T-cell (primary cell): ENCODE data around the gene SORL1-AS1.
A peak's percentile ranks its signal among the peaks of the same experiment; 100 is the strongest.

Experiments
- ATAC-seq, 4 experiments: fragments of 200-7000 bp in 3 of 4; fragments of 150-1000 bp in 1 of 4; cut with Tn5 transposase; replicated peaks in 1 of 4; 1 replicate in 3 of 4; 2 replicates in 1 of 4; pipeline ENCODE4 v1.10.0; 2021; ENCODE audit warnings: moderate library complexity in 3 of 4, mild to moderate bottlenecking in 2 of 4, moderate number of reproducible peaks in 1 of 4
- CTCF ChIA-PET, 2 donors: fragments of 300-600 bp; sonication (Branson Sonifier 250); formaldehyde crosslinking; loops; one replicate each; lab custom pipeline; 2022; ENCODE audit warnings: antibody characterized with exemption in 2 of 2; lab: Charles Lee
- POLR2A ChIA-PET, 2 donors: fragments of 300-600 bp; sonication (Branson Sonifier 250); formaldehyde crosslinking; loops; one replicate each; lab custom pipeline; 2022; ENCODE audit warnings: antibody characterized with exemption in 2 of 2; lab: Charles Lee
- DNase-seq, 35 experiments: peaks; one replicate each; pipeline versions ENCODE4 v3.0.0 to v3.0.0-alpha.2; 2013 to 2023
- H3K27ac ChIP-seq: one replicate; pipeline ENCODE4 v1.5.1; 2013; ENCODE audit warnings: low read length
- H3K27me3 ChIP-seq, 2 experiments: replicated peaks in 1 of 2; 1 replicate in 1 of 2; 2 replicates in 1 of 2; pipeline versions ENCODE4 v1.6.1 to v1.7.0; 2013; ENCODE audit warnings: low read length in 1 of 2, mixed read lengths in 1 of 2; ENCODE audit not compliant: control insufficient read depth in 2 of 2, insufficient read depth in 2 of 2; ENCODE audit errors: extremely low read depth in 1 of 2
- H3K36me3 ChIP-seq, 2 donors: 1 replicate in 1 of 2; 2 replicates in 1 of 2; pipeline versions ENCODE4 v1.6.1 to v1.7.0; 2013; ENCODE audit warnings: low read length in 1 of 2; ENCODE audit not compliant: control insufficient read depth in 2 of 2, insufficient read depth in 1 of 2; ENCODE audit errors: extremely low read depth in 1 of 2
- H3K4me1 ChIP-seq, 2 experiments: 1 replicate in 1 of 2; 2 replicates in 1 of 2; pipeline versions ENCODE4 v1.6.1 to v1.7.0; 2013; ENCODE audit warnings: low read length in 2 of 2, mixed read lengths in 1 of 2; ENCODE audit not compliant: insufficient read depth in 2 of 2, control insufficient read depth in 1 of 2; ENCODE audit errors: extremely low read depth in 1 of 2
- H3K4me3 ChIP-seq, 2 donors: 1 replicate in 1 of 2; 2 replicates in 1 of 2; pipeline versions ENCODE4 v1.5.1 to v1.7.0; 2013; ENCODE audit warnings: mild to moderate bottlenecking in 2 of 2, low read length in 1 of 2, moderate library complexity in 1 of 2; ENCODE audit not compliant: control insufficient read depth in 1 of 2; ENCODE audit errors: extremely low read depth in 1 of 2
- H3K9me3 ChIP-seq: 2 replicates; pipeline ENCODE4 v1.7.0; 2013
- H3K27ac Mint-ChIP-seq, 2 donors: one replicate each; pipeline ENCODE4 v1.8.0; 2020 to 2021; ENCODE audit warnings: mild to moderate bottlenecking in 2 of 2, mixed read lengths in 2 of 2
- H3K27me3 Mint-ChIP-seq, 2 donors: one replicate each; pipeline ENCODE4 v1.8.0; 2021 to 2022; ENCODE audit warnings: mixed read lengths in 2 of 2
- H3K36me3 Mint-ChIP-seq: one replicate; pipeline ENCODE4 v1.8.0; 2021; ENCODE audit warnings: mixed read lengths
- H3K4me1 Mint-ChIP-seq, 3 donors: one replicate each; pipeline ENCODE4 v1.8.0; 2020 to 2022; ENCODE audit warnings: mixed read lengths in 3 of 3, mild to moderate bottlenecking in 1 of 3
- H3K4me3 Mint-ChIP-seq, 3 donors: one replicate each; pipeline ENCODE4 v1.8.0; 2020 to 2022; ENCODE audit warnings: mild to moderate bottlenecking in 3 of 3, mixed read lengths in 3 of 3, moderate library complexity in 3 of 3
- H3K9me3 Mint-ChIP-seq, 3 donors: one replicate each; pipeline ENCODE4 v1.8.0; 2020 to 2022; ENCODE audit warnings: mixed read lengths in 3 of 3
- WGBS: methylation state at CpG from one replicate; pipeline ENCODE4 v1.1.5; 2013; ENCODE audit warnings: missing lambda C conversion rate; ENCODE audit not compliant: insufficient coverage; 5-methylcytosine and 5-hydroxymethylcytosine counted together

SORL1-AS1 gene

DNA sequence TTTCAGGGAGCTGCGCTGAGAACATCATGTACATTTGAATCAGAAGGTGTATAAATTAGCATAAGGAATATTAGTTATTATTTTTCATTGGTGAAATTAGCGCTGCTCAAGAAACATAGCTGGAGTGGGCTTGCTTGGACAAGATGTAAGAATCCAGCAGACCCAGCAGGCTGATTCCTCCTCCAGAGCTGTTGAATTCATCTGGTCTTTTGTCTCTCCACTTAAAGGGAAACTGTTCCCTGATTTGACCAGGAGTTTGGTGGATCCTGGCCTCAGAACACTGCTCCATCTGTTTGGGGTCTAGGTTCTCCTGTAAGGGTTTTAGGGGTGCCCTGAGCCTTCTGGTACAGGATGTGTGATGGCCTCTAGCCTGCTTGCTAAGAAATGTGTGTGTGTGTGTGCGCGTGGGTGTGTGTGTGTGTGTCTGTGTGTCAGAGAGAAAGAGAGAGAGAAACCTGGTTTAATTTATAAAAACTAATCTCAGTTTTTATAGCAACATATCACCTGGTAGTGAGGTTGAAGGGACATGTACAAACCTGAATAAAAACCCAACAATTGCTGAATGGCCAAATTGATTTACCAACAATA, 9.0 kb downstream of the SORL1-AS1 start:
- Mint-ChIP-seq H3K9me3 (no peaks in the 10 kb centered on the region), H3K4me1 (peaks cover 62 to 77% (median 64%) of the 10 kb centered on the region in 3 donors), H3K27me3 (no peaks in the 10 kb centered on the region), H3K4me3 (no peak overlapping the region), H3K27ac (peak overlapping the region; percentile 93 to 96), H3K36me3 (peaks cover 57% of the 10 kb centered on the region)
- WGBS = 100% methylated on average over 1 of the region's 4 CpGs
- H3K27ac ChIP-seq = no peak overlapping the region
- peaks cover 24 to 42% of the 10 kb centered on the region in 2 experiments for H3K4me1 ChIP-seq
- no peaks in the 10 kb centered on the region for H3K27me3 ChIP-seq
- ChIA-PET POLR2A (no interaction called here), CTCF (interaction anchor here in 1 of 2 donors (0.5 kb wide), 1 partner anchor 42 kb away, joined by 3 read pairs; no protein-coding TSS in a partner anchor)
- ATAC-seq = no peak
- peaks cover 0 to 8% of the 10 kb centered on the region in 2 donors for H3K36me3 ChIP-seq
- H3K4me3 ChIP-seq = no peak overlapping the region
- no peak for DNase-seq
- no peaks in the 10 kb centered on the region for H3K9me3 ChIP-seq

DNA sequence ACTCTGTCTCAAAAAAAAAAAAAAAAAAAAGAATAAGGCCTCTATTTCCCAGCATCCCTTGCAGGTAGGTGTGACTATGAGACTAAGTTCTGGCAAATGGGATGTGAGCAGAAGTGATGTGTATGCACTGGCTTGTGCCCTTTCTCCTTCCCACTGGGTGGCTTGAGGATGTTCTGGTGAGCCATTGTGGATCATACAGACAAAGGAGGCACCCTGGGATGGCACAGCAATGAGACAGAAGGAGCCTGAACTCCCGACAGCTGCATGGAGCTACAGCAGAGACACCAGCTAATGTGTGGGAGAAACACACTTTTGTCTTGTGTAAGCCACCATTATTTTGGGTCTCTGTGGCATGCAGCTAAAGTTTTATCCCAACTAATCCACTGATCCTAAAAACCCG, 11.2 kb downstream of the SORL1-AS1 start:
- peaks cover 40% of the 10 kb centered on the region for H3K36me3 Mint-ChIP-seq
- H3K4me1 Mint-ChIP-seq = peaks cover 58 to 73% (median 60%) of the 10 kb centered on the region in 3 donors
- H3K4me3 Mint-ChIP-seq = no peak overlapping the region
- ATAC-seq (no peak), DNase-seq (no peak)
- Histone ChIP-seq H3K9me3 (no peaks in the 10 kb centered on the region), H3K27me3 (no peaks in the 10 kb centered on the region), H3K4me1 (peaks cover 13 to 20% of the 10 kb centered on the region in 2 experiments), H3K4me3 (no peak overlapping the region), H3K36me3 (peaks cover 0 to 2% of the 10 kb centered on the region in 2 donors), H3K27ac (no peak overlapping the region)
- 100% methylated on average over 1 of the region's 2 CpGs for WGBS
- ChIA-PET POLR2A (interaction anchor here in 1 of 2 donors (0.6 kb wide), 1 partner anchor 23 kb away, joined by 7 read pairs; no protein-coding TSS in a partner anchor), CTCF (interaction anchor here (0.6 to 0.7 kb wide), 4 partner anchors 10 to 1366 kb away, joined by 3 to 5 read pairs (median 4); no protein-coding TSS in a partner anchor)
- no peaks in the 10 kb centered on the region for H3K27me3 Mint-ChIP-seq
- H3K27ac Mint-ChIP-seq = peak overlapping the region in 1 of 2 donors; percentile 39
- no peaks in the 10 kb centered on the region for H3K9me3 Mint-ChIP-seq

DNA sequence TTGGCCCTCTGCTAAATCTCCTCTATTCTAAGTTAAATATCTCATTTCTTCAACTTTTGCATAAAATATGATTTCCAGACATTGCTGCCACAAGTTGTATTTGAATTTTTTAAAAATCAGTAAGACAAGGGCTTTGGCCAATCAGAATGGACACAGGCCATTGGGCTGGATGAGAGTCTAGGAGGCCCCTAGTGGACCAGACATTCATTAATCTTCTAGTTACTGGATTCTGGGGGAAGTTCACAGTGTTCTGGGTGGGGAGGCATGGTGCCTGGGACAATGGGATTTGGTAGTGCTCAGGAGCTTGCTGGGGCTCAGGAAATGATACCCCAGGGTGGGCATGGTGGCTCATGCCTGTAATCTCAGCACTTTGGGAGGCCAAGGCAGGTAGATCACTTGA, 13.0 kb downstream of the SORL1-AS1 start:
- Histone ChIP-seq H3K36me3 (peaks cover 0 to 2% of the 10 kb centered on the region in 2 donors), H3K9me3 (no peaks in the 10 kb centered on the region), H3K4me3 (no peak overlapping the region), H3K27me3 (no peaks in the 10 kb centered on the region), H3K4me1 (peaks cover 4 to 6% of the 10 kb centered on the region in 2 experiments), H3K27ac (no peak overlapping the region)
- ATAC-seq (no peak), DNase-seq (no peak)
- POLR2A ChIA-PET = no interaction called here
- Mint-ChIP-seq H3K9me3 (no peaks in the 10 kb centered on the region), H3K36me3 (peaks cover 26% of the 10 kb centered on the region), H3K27ac (peak overlapping the region in 1 of 2 donors; percentile 28), H3K4me1 (peaks cover 58 to 73% (median 60%) of the 10 kb centered on the region in 3 donors), H3K4me3 (no peak overlapping the region), H3K27me3 (no peaks in the 10 kb centered on the region)
- CTCF ChIA-PET = no interaction called here

DNA sequence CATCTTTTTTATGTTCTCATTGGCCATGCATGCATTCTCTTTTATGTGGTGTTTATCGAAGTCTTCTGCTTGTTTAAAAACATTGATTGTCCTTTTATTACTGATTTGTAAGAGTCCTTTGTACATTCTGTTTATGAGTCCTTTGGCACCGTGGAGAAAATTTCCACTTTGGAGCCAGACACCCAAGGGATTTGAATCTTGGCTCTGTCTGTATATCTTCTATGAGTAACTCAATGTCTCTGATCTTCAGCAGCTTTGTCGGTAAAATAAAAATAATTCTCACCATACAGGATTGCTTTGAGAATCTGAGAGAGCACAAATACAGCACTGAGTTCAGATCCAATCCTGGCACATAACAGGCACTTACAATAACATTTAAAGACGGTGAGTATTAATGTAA, 13.4 kb downstream of the SORL1-AS1 start:
- CTCF ChIA-PET = no interaction called here
- POLR2A ChIA-PET = no interaction called here
- WGBS = 93% methylated on average over 2 of the region's 4 CpGs
- DNase-seq = no peak
- H3K4me3 ChIP-seq = no peak overlapping the region
- peaks cover 0 to 2% of the 10 kb centered on the region in 2 donors for H3K36me3 ChIP-seq
- no peak overlapping the region for H3K27ac Mint-ChIP-seq
- H3K27me3 Mint-ChIP-seq = no peaks in the 10 kb centered on the region
- H3K4me1 ChIP-seq = peaks cover 2 to 3% of the 10 kb centered on the region in 2 experiments
- no peak for ATAC-seq
- peaks cover 22% of the 10 kb centered on the region for H3K36me3 Mint-ChIP-seq
- H3K9me3 Mint-ChIP-seq = no peaks in the 10 kb centered on the region
- H3K9me3 ChIP-seq = no peaks in the 10 kb centered on the region
- H3K27ac ChIP-seq = no peak overlapping the region
- H3K4me1 Mint-ChIP-seq = peaks cover 58 to 71% (median 59%) of the 10 kb centered on the region in 3 donors
- H3K4me3 Mint-ChIP-seq = no peak overlapping the region
- H3K27me3 ChIP-seq = no peaks in the 10 kb centered on the region

DNA sequence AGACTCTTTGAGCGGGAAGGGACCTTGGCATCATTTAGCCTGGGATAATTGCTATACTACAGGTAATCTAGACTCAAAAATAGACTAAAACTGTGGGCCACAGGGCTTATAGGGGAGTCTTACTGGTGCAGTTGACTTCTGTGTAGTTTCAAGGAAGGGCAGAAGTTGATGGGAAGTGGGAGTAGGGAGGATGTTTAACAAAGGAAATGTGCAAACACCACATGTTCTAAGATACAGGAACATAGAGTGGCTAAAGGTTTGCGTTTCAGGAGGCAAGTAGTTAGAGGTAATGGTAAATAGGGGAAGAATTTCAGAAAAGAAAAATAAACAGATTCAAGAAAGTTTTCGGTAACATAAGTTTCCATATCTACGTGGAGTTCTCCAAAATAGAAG, 15.1 kb downstream of the SORL1-AS1 start:
- H3K27ac Mint-ChIP-seq = peak overlapping the region in 1 of 2 donors; percentile 5
- H3K36me3 Mint-ChIP-seq = peaks cover 16% of the 10 kb centered on the region
- H3K27me3 Mint-ChIP-seq = no peaks in the 10 kb centered on the region
- no peaks in the 10 kb centered on the region for H3K36me3 ChIP-seq
- no peak overlapping the region for H3K27ac ChIP-seq
- DNase-seq (no peak), ATAC-seq (no peak)
- 100% methylated on average over 2 of the region's 4 CpGs for WGBS
- H3K27me3 ChIP-seq = no peaks in the 10 kb centered on the region
- ChIA-PET POLR2A (no interaction called here), CTCF (interaction anchor here in 1 of 2 donors (0.6 to 0.7 kb wide), 2 partner anchors 10 to 185 kb away, joined by 4 read pairs; no protein-coding TSS in a partner anchor)
- H3K4me1 Mint-ChIP-seq = peaks cover 49 to 55% (median 51%) of the 10 kb centered on the region in 3 donors
- H3K4me1 ChIP-seq = peaks cover 0 to 3% of the 10 kb centered on the region in 2 experiments
- no peaks in the 10 kb centered on the region for H3K9me3 Mint-ChIP-seq
- H3K9me3 ChIP-seq = no peaks in the 10 kb centered on the region
- H3K4me3 Mint-ChIP-seq = no peak overlapping the region
- no peak overlapping the region for H3K4me3 ChIP-seq

DNA sequence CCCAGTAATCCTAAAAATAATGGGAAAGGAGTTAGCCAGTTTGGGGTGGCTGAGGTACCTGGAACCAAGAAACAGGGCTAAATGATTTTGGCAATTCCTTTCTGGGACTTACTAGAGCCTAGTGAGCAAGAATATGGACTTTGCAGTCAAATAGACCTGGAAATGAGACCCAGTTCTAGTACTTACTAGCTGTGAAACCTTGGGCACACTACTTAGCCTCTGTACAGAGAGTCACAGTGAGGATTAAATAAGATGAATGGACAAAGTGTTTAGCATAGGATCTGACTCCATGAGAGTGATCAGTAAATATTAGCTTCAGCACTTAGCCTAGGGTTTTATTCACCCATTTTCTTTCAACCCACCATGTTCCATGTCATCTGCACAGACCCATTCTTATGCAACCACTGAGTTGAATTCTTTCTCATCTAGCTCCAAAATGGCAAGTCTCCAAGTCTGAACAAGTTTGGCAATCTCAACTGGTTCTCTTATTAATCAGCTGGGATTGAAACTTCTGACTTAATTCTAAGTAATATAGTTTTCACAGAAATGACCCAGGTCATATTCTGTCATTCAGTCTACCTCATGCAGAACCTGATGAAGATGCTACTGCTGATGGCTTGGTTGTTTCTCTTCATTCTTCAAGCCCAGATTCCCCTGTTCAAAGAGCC, 15.6 kb downstream of the SORL1-AS1 start:
- no peak overlapping the region for H3K4me3 ChIP-seq
- Mint-ChIP-seq H3K27me3 (no peaks in the 10 kb centered on the region), H3K4me3 (no peak overlapping the region), H3K36me3 (peaks cover 16% of the 10 kb centered on the region), H3K9me3 (no peaks in the 10 kb centered on the region), H3K27ac (peak overlapping the region in 1 of 2 donors; percentile 41), H3K4me1 (peaks cover 49 to 54% (median 51%) of the 10 kb centered on the region in 3 donors)
- H3K36me3 ChIP-seq = no peaks in the 10 kb centered on the region
- ChIA-PET POLR2A (no interaction called here), CTCF (interaction anchor here in 1 of 2 donors (0.7 kb wide), 1 partner anchor 185 kb away, joined by 4 read pairs; no protein-coding TSS in a partner anchor)
- ATAC-seq = no peak
- no peaks in the 10 kb centered on the region for H3K27me3 ChIP-seq
- H3K4me1 ChIP-seq = peaks cover 0 to 3% of the 10 kb centered on the region in 2 experiments
- no peak overlapping the region for H3K27ac ChIP-seq
- H3K9me3 ChIP-seq = no peaks in the 10 kb centered on the region
- DNase-seq = no peak
